H1 (cell line): ENCODE measurements around the gene SPATA4.

ENCODE experiments used
- ATF2 ChIP-seq: IDR thresholded peaks from 2 replicates; pipeline ENCODE4 v1.6.1; 2012; ENCODE audit warnings: low read length, inconsistent platforms
- CTCF ChIP-seq, 3 experiments: IDR thresholded peaks; 1 replicate in 2 of 3; 2 replicates in 1 of 3; pipeline versions ENCODE4 v1.5.1 to v1.6.1; 2011; ENCODE audit warnings: low read length in 3 of 3, mild to moderate bottlenecking in 3 of 3, inconsistent platforms in 2 of 3, low read depth in 1 of 3, moderate library complexity in 1 of 3; ENCODE audit not compliant: insufficient read depth in 1 of 3; ENCODE audit errors: control extremely low read depth in 1 of 3
- EZH2 ChIP-seq: fragments of 200-600 bp; sonication (generic); IDR thresholded peaks from 2 replicates; pipeline ENCODE4 v1.7.1; 2012; ENCODE audit warnings: low read depth, mild to moderate bottlenecking, moderate library complexity, low read length, inconsistent platforms; ENCODE audit not compliant: severe bottlenecking
- JUN ChIP-seq: IDR thresholded peaks from 2 replicates; pipeline ENCODE4 v1.6.1; 2011; ENCODE audit warnings: low read depth, mild to moderate bottlenecking, improper control_type of control experiment, low read length
- POLR2A ChIP-seq, 2 experiments: IDR thresholded peaks; 1 replicate in 1 of 2; 2 replicates in 1 of 2; pipeline ENCODE4 v1.6.1; 2011; ENCODE audit warnings: low read depth in 2 of 2, low read length in 2 of 2, mild to moderate bottlenecking in 2 of 2; ENCODE audit errors: control extremely low read depth in 1 of 2
- POLR2AphosphoS5 ChIP-seq: IDR thresholded peaks from 2 replicates; pipeline ENCODE4 v1.6.1; 2011; ENCODE audit warnings: low read depth, low read length
- SIN3A ChIP-seq, 2 experiments: IDR thresholded peaks in 1 of 2; conservative IDR thresholded peaks in 1 of 2; 2 replicates each; pipeline ENCODE4 v1.6.1; 2011 to 2012; ENCODE audit warnings: low read length in 2 of 2, improper control_type of control experiment in 1 of 2, low read depth in 1 of 2, mild to moderate bottlenecking in 1 of 2
- SIX5 ChIP-seq: IDR thresholded peaks from 2 replicates; pipeline ENCODE4 v1.6.1; 2011; ENCODE audit warnings: mild to moderate bottlenecking, low read depth, low read length
- TF ChIP-seq, protein P1 (sequence below): IDR thresholded peaks from 2 replicates; pipeline ENCODE4 v1.6.1; 2012; ENCODE audit warnings: inconsistent platforms

DNA sequence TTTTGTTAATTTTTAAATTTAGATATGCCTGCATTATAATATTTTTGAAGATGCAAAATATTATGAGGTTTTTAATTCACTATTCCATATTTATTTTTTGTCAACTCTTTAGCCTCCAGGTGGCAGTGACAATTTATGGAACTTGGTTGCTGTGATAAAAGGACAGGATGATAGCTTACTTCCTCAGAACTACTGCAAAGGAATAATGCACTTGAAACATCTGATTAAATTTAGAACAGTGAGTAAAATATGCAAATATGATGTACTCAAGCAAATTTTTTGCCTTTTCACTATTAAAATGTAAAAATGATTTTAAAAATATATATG lies 45.1 kb downstream of the SPATA4 start:
- TF ChIP-seq POLR2A (IDR thresholded peaks at IDR 0.05; ENCODE audit: control extremely low read depth in 1 of 2, low read depth in 2 of 2, low read length in 2 of 2) (no peak), CTCF (IDR thresholded peaks at IDR 0.05; ENCODE audit: control extremely low read depth in 1 of 3, insufficient read depth in 1 of 3, low read depth in 1 of 3, low read length in 3 of 3) (peak in 1 of 3 experiments; percentile 7; a peak in 1 of 4 replicates), SIN3A (conservative IDR thresholded peaks at IDR 0.05 in 1 of 2, IDR thresholded peaks at IDR 0.05 in 1 of 2; ENCODE audit: low read depth in 1 of 2, low read length in 2 of 2) (no peak), EZH2 (no peak), POLR2AphosphoS5 (no peak), ATF2 (no peak), JUN (no peak), SIX5 (no peak)
- TF ChIP-seq, protein P1, sequence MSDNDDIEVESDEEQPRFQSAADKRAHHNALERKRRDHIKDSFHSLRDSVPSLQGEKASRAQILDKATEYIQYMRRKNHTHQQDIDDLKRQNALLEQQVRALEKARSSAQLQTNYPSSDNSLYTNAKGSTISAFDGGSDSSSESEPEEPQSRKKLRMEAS, result no peak
